ENCODE data around the gene TNNC1.

Gene TNNC1

DNA sequence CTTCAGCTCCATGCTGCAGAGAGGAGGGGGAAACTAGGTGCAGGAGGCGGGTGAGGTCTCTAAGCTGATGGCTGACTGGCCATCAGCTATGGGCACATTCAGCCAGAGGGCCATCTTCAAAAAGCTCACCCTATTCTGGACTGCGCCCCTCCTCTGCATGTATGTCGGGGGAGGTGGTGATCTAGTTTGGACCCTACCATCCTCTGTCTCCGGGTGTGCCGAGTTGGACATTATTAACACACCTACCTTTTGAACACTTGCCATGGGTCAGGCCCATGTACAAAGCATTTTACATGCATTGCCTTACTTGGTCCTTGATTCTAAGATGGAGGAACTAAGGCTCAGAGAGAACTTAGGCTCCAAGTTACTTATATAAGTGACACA is 3.0 kb upstream of the TNNC1 start:
- DNase-seq = no peak

DNA sequence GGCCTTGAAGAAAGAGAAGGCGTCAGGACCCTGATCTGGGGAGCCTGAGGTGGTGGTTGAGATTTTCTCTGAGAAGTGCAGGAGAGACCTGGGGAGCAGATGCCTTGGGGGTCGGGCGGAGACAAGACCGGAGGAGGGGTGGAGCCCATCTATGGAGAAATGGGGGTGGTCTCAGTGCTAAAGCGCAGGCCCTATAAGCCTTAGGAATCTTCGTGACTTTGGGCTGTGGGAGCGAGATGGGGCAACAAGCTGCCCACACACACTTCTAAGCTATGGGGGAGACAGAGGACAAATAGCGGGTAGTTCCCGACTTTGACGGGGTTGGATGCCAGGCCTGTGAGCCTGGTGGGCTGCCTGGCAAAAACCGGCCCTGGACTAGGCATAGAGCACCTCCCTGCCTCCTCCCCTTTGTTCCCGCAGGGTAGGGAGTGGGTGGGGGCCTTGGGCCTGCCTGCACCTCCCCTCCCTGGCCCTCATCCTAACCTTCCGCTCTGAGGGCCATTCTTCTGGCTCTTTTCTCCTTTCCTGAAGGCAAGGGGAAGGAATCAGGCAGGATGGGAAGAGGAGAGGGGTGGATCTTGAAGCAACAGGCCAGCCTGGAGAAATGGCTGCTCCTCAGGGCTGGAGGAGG is 2.4 kb upstream of the TNNC1 start:
- DNase-seq = no peak

DNA sequence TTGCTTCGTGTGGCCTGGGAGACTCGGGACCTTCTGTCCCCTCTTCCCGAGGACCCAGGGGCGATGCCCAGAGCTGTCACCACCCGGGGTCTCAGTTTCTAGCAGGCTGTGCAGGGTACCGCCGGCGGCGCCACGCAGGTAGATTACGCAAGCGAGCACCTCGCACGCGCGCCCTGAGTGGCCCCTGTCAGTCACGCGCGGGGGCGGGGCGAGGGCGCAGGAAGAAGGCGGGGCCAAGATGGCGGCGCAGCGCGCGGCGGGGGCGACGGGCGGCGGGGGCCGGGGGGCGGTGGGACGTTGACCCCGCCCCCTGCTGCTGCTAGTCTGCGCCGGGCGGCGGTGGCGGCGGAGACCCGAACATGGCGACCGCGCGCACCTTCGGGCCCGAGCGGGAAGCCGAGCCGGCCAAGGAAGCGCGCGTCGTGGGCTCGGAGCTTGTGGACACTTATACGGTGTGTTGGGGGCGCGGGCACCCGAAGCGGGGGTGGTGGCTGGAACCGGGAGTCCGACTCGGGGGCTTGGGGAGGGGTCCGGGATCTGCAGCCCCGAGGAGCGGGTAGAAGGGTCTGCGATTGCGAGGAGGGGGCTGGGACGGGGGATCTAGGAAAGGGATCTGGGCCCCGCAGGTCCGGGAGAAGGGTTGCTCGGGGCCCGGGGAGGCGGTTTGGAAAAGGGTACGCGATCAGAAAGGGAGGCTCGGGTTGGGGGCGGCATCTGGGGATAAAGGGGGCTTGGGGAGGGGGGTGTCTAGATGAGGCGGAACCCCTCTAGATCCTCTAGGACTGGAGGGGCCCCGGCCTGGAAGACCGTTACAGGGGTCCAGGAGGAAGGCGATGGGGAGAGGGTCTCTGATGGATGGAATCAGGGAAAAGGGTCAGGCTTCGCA is 1.7 kb upstream of the TNNC1 start, which contains the start of gene NISCH:
TSS of gene NISCH (plus strand) at position 322 of the 886 bp plus-strand sequence. CDS start at position 360, 38 bp downstream.
- DNase-seq = peak; percentile 53

DNA sequence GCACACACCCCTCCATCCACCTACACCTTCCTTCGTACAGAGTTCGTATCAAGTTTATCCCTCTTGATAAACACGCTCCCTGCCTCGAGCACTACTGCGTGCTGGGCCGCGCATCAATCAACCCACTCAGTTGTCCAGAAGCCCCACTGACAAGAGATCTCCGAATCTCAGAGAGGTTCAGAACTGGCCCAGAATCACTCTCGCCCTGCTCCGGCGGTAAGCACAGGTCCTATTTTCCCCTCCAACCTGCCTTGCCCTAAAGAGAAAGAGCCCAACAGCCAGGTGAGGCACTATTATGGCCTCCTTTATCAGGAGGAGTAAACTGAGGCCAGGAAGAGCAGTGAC is 1.1 kb upstream of the TNNC1 start:
- DNase-seq = no peak

DNA sequence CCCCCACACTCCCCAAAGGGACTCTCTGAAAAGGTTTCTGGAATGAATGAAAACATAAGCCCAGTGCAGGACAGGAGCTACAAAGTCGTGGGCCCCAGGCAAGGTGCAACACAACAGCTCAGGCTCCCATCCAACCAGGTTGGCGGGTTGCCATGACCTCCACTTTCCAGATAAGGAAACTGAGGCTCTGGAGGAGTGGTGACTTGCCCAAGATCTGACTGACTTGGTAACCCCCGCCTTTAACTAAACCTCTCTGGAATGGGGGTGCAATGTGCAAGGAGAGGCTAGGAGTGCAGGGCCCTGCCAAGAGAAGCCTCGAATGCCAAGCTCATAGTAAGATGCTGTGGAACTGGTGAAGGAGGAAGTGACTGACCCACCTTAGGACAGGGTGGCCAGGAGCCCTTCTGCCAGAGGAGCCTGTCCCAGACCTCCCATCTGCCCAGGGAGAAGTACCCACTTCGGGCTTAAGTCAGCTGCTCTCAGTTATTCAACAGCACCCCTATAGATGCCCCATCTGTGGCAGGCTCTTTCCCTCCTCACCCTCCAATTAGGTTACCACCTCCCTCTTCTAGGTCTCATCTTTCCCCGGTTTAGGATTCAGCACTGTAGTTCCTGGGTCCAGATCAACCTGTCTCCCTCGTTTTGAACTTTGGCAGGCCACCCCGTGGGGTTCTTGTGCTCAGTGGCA is 553 bp upstream of the TNNC1 start:
- no peak for DNase-seq

DNA sequence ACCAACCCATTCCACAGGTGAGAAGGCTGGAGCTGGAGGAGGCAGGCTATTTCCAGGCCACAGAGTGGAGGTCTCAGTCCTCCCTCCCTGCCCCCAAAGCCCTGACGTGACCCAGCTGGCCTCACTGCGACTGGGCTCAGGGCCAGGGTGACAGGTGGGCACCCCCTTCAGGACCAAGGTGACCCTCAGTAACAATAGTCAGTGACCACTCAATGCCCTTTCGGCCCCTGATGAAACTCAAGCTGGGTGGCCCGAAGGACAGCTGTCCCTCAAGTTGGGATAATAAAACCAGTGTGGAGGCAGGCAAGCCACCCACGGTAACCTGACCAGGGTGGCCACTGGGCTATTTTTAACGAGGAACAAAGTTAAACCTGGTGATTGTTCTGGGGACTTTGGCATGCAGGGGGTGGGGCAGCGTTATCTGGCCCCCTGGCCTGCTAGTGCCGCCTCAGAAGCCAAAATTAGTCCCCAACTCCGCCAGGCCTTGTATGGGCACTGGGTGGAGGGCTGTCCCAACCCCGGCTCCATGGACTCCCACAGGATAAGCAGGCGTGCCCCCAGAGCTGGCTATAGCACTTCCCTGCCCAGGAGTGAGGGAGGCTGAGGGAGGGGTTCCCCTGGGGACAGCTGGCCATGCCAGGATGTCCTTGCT is 1.1 kb downstream of the TNNC1 start:
- DNase-seq = no peak

DNA sequence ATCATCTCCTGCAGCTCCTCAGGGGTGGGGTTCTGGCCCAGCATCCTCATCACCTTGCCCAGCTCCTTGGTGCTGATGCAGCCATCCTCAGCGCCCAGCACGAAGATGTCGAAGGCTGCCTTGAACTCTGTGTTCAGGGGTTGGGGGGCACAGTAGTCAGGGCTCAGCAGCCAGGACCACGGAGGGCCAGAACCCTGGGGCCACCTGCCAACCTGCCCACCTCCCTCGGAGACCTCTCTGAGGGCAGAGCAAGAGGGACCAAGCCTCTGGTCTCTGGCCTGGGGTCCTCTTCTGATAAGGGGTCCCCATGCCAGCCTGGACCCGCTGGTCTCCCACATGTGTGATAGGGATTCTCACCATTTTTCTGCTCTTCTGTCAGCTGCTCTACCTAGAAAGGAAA is 1.7 kb downstream of the TNNC1 start:
- no peak for DNase-seq

DNA sequence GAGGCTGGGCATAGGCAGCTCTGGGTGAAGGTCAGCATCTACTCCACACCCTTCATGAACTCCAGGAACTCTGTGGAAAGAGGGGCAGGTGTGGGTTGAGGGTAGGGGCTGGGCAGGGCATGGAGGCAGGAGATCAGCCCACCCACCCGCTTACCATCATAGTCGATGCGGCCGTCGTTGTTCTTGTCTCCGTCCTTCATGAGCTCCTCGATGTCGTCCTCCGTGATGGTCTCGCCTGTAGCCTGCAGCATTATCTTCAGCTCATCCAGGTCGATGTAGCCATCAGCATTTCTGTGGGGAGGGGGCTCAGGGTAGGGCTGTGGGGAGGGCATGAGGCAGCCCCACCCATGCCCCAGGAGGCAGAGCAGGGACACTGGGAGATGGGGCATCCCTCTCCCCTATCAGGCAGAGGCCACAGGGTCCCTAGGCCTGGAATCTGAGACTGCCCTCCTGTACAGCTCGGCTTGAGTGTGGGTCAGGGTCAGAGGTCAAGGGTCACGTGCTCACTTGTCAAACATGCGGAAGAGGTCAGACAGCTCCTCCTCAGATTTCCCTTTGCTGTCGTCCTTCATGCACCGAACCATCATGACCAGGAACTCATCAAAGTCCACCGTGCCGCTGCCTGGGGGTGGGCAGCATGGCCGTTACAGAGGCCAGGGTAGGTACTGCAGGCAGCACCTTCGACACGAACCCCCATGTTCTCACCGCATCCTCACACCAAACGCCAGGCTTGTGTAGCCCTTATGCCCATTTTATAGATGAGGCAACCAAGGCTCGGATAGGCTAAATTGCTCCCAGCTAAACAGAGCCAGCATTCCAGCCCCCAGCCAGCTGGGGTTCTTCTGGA is 2.4 kb downstream of the TNNC1 start:
- DNase-seq = no peak

DNA sequence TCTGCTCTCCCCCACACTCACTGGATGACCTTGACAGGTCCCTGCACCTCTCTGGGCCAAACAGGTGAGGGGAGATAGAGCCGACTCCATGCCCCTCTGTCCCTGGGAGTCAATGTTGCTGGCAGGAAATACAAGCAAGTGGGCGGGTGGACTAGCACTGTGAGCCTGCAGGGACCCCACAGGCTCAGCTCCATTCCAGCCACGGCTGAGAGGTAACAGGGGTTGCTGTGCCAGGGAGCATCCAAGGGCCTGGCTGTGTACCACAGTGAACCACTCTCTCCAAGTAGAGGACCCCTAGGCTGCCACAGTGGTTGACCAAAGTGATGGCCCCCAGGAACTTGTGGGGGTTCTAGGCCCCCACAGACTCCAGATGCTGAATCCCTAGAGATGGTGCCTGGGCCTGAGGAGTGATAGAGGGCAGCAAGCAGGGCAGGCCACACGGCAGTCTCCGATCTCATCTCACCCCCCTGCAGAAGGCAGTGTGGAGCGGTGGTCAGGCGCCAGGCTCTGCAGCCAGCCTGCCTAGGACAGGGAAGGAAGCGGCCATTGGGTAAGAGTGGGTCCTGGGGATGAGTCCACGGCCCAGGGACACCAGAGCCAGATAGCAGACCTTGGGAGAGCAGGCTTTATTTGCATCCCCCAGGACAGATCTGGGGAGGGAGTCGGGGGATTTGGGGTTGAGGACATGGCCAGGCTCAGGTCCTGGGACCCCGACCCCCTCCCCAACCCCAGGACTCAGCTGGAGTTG is 3.2 kb downstream of the TNNC1 start:
- DNase-seq = no peak

DNA sequence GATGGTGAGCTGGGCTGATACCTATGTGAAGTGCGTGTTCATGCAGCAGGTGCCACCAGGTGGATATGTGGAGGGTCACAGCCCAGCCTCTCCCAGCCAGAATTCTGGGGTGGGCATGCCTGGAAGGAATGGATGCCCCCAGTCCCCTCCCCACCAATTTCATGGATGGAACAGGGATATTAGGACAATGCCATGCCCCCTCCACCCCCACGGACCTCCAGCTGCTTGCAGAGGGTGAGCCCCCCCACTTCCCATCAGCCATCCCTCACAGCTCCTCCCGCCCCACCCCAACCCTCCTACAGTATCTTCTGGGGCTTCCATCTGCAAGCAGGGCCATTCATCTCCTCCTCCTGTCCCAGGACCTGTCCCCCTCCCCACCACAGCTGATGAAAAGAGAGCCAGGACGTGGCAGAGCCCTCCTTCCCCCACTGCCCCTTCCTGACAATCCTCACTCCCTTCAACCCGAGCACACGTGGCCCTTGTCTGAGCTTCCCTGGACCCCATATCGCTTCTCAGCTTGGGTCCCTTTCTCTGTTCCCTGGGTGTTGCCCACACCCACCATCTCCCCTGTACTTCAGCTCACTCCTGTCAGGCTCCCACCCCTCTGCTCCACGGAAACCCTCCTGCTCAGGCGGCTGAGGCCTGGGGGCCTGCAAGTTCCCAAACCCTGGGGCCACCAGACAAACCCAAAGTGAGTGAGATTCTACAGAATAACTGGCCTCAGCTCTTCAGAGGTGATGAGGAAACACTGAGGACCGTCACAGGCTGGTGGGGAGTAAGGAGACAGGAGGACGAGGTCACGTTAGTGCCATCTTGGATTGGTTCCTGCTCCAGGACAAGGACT is 6.1 kb downstream of the TNNC1 start:
- DNase-seq = no peak

DNA sequence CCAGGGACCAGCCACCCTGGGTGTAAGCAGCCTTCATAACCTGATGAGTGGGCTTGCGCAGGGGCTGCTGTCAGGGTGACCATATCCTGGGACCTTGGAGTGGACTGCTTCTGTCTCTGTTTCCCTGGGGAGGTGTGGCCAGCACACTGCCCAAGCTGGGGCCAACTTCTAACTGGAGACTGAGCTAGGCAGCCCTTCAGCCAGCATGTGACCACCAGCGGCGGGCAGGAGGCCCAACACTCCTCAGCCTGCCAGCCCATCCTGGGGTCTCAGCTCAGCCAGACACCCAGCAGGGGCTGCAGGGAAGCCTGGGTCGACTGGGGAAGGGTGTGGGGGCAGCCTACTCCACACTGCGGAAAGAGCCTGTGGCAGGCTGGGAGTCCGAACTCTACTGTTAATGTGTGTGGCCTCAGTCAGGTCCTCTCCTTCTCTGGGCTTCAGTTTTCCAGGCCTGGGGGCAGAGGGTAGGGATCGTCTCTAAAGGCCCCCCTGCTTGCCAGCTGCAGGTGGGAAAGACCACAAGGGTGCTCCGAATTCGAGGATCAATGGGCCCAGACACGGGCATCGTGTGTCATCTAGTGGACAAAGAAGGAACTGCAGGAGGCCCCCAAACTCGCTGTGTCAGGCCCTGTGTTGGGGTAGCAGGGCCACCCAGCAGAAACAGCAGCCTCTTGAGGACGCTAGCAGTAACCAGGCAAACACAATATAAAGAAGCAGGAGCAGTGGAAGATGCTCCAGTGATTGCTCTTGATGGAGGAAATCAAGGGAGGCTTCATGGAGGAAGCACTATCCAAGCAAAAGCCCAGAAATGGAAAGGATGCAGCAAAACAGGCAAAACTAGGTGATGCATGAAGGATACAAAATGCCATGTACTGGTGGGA is 7.0 kb downstream of the TNNC1 start:
- DNase-seq = peak; percentile 58

DNA sequence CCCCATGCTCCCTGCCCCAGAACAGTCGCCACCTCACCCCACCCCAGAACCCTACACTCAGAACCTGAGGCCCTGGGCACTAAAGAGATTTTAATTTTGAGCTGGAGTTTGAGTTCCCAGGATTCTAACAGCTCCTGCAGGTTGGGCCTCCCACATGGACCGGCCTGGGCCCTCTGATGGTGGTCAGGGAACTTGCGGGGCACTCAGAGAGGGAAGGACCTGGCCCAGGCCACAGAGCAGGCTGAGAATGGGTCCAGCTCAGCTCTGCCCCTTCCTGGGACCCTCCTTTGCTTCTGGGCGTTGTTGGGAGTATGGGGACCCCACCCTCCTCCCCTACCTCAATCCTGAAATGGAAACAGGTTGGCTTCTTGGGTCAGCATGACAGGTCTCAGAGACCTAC is 7.8 kb downstream of the TNNC1 start:
- DNase-seq = no peak

DNA sequence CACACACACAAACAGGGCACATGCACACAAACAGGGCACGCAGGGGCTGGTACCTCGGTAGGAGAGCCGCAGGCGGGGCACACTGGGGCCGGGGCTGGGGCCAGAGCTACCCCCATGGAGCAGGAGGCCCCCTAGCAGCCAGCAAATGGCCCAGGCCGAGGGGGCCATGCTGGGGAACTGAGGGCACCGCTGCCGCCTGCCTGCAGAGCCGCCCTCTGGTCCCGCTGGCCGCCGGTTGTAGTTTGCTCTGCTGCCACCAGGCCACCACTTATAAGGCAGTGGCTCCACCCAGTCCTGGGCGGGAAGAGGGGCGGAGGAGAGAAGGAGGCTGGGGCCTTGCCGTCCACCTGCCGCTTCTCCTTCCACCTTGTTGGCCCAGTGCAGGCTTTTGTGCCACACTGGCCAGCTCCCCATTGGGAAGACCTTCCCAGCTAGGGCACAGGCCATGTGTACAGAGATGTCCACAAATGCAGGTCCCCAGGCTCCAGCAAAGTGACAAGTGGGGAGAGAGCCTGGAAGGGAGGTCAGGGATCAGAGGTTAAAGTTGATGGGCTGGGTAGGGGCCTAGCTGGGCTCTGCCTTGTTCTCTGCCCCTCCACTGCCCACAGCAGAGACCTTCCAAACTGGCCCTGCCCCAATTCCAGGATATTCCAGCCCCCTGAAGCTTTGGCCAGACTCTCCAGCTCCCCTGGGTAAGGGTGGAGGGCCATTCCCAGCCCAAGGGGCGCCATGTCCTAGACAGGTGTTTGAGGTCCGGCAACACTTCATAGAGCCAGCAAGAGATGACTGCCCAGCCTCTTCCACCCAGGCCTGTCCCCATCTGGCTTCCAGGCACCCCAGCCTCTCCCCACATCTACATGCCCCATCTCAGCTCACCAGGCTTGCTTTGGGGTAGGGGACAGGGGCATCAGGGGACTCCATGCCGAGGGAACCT is 8.7 kb downstream of the TNNC1 start, which contains the start of gene SEMA3G:
TSS of gene SEMA3G (minus strand) at position 244 of the 934 bp plus-strand sequence. CDS start at position 168, 76 bp downstream.
- peak; percentile 65 for DNase-seq

DNA sequence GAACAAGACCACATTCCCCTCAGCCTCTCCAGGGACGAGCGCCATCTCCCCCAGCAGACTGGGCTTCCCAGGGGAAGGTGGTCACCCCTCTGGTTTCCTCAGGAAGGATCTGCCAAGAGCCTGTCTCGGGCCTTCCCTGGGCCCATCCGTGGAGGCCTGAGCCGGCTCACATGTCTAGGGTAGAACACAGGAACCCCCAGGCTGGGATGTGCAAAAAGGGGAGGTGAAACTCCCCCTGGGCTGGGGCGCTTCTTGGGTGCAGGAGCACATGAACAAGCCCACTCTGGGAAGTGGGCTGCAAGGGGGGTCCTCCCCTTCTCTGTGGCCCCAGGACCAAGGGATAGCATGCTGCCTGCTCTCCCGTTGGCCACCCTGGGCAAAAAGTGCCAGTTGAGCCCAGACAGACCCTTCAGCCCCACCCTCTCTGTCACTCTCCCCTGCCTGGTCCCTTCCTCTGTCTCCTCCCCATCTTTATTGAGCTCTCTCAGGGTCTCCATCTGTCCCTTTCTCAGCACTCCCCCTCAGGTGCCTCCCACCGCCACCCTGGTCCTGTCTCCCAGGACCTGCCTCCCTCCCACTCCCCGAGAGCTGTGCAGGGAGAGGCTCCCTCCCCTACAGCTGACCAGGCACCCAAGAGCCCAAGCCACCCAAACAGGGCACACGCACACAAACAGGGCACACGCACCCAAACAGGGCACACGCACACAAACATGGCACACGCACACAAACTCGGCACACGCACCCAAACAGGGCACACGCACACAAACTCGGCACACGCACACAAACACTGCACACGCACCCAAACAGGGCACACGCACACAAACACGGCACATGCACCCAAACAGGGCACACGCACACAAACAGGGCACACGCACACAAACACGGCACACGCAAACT is 9.8 kb downstream of the TNNC1 start:
- no peak for DNase-seq

DNA sequence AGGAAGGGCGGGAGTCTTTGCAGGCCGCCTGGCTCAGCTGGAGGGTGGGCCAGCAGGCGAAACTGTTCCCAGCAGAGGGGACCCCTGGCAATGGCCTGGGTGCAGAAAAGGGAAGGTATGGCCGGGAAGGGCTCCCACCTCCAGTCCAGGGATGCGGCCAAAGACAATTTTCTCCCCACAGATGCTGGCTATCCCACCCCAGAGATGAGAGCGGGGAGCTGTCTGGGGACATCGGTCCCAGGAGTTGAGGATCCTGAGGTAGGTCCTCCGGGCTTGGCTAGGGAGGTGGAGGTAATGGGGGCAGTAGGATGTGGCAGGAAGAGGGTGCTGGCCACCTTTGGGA is 10.6 kb downstream of the TNNC1 start:
- no peak for DNase-seq

DNA sequence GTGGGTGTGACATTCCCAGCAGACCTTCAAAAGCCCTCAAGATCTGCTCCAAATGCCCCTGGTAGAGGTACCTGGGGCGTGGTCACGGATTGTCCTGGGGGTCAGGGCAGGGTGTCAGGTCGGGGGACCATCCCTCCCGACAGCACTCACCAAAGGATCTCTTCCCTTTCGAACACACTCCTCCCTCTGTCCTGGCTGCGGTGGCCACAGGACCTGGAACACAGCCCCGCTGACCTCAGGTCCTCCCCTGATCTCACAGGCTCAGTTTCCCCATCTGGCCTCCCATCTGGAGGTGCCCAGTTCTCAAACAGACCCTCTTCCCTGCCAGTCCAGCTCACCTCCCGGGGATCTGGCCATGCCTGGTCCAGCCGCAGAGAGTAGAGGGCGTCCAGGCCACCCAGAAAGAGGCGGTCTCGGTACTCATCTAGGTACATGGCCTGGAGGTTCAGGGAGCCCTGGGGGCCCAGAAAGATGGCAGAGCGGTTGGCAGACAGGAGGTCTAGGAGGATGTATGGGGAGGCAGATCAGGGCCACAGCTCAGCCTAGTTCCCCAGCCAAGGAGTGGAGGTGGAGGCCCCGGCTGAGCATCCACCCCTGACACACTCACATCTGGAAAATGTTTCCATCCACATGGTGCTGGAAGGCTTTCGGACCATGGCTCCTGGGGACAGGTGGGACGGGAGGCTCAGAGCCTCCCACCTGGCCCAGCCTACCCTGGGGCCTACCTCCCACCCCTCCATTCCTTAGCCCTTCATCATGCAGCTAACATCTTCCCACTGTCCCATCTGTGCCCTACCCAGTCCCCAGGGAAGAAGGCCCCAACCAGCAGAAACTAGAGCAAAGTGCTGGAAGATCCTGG is 11.2 kb downstream of the TNNC1 start:
- no peak for DNase-seq

Data from MV-4-11 (cell line).